NCI-H1930 (cell line): ENCODE results near the gene PRTG.
A peak's percentile ranks its signal among the peaks of the same experiment; 100 is the strongest.
"Not testable (repeated sequence)": the region's sequence is repeated elsewhere in the genome, so short reads cannot be mapped to it uniquely, and the experiment has no call there.

Experiments used
- DNase-seq, 2 experiments: peaks; one replicate each; lab custom pipeline; 2025; lab: John Stamatoyannopoulos, UW

The PRTG gene

GRCh38 chr15:55742927-55743728 lies at the start of gene PRTG:
Gene PRTG (minus strand): TSS chr15:55743152. CDS start chr15:55742931, 221 bp downstream.
- DNase-seq: peak in 1 of 2 experiments; percentile 35

GRCh38 chr15:55791551-55792400 lies 48.8 kb upstream of the PRTG start:
- no peak for DNase-seq

- no peak for DNase-seq
Measured at GRCh38 chr15:55789066-55789660, 46.2 kb upstream of the PRTG start.

- DNase-seq: no peak
Measured at GRCh38 chr15:55786341-55786740, 43.4 kb upstream of the PRTG start.

- DNase-seq: not testable (repeated sequence)
Measured at GRCh38 chr15:55785593-55785992, 42.6 kb upstream of the PRTG start.

GRCh38 chr15:55784286-55784685 lies 41.3 kb upstream of the PRTG start:
- DNase-seq: no peak

GRCh38 chr15:55782901-55783300 lies 39.9 kb upstream of the PRTG start:
- no peak for DNase-seq

GRCh38 chr15:55780292-55780691 lies 37.3 kb upstream of the PRTG start:
- DNase-seq: no peak

GRCh38 chr15:55778932-55779331 lies 36.0 kb upstream of the PRTG start:
- no peak for DNase-seq

- no peak for DNase-seq
Measured at GRCh38 chr15:55775316-55775715, 32.4 kb upstream of the PRTG start.

GRCh38 chr15:55774113-55774970 lies 31.4 kb upstream of the PRTG start:
- peak in 1 of 2 experiments; percentile 3 for DNase-seq

GRCh38 chr15:55770806-55771205 lies 27.9 kb upstream of the PRTG start:
- DNase-seq: no peak

GRCh38 chr15:55770261-55770660 lies 27.3 kb upstream of the PRTG start:
- DNase-seq: no peak

GRCh38 chr15:55768670-55769185 lies 25.8 kb upstream of the PRTG start:
- no peak for DNase-seq

- no peak for DNase-seq
Measured at GRCh38 chr15:55766676-55767075, 23.7 kb upstream of the PRTG start.

- DNase-seq: no peak
Measured at GRCh38 chr15:55764398-55764797, 21.4 kb upstream of the PRTG start.

- no peak for DNase-seq
Measured at GRCh38 chr15:55758580-55758986, 15.6 kb upstream of the PRTG start.

- not testable (repeated sequence) for DNase-seq
Measured at GRCh38 chr15:55753433-55753832, 10.5 kb upstream of the PRTG start.

GRCh38 chr15:55750706-55751105 lies 7.8 kb upstream of the PRTG start:
- DNase-seq: no peak

- no peak for DNase-seq
Measured at GRCh38 chr15:55743729-55744655, 1.0 kb upstream of the PRTG start.
